GM12891 (cell line): ENCODE measurements around the gene CAMSAP2.

ENCODE experiments used
- POLR2A ChIP-seq: IDR thresholded peaks from 2 replicates; pipeline ENCODE4 v1.6.1; 2011; ENCODE audit warnings: low read depth, low read length, control low read depth
- POLR2AphosphoS5 ChIP-seq: IDR thresholded peaks from 2 replicates; pipeline ENCODE4 v1.6.1; 2011; ENCODE audit warnings: low read depth, low read length, control low read depth
- TAF1 ChIP-seq: IDR thresholded peaks from 2 replicates; pipeline ENCODE4 v1.6.1; 2011; ENCODE audit warnings: low read depth, low read length, control low read depth

DNA sequence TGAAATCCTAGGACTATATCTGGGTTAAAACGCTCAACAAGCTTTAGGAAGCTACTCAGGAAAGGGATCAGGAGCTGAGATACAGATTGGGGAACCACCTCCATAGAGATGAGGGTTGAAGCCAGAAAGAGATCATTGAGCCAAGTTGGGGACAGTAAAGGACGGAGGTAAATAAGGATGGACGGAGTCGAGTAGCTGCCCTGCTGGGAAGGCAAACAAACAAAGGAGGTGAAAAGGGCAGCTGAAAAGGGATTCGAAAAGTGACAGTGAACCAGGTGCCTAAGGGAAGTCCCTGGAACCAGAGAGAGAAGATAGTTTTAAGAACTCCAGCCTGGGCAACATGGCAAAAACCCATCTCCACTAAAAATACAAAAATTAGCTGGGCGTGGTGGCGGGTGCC is 6.3 kb upstream of the CAMSAP2 start:
- TF ChIP-seq POLR2A (no peak), POLR2AphosphoS5 (no peak), TAF1 (no peak)
